Measurements from ENCODE around the gene PLPP7. TPM values are rescaled to one million over a fixed set of nuclear protein-coding genes. Genes with fewer than 3 reads are reported as not detected.
"Not testable (repeated sequence)": the region's sequence is repeated elsewhere in the genome, so short reads cannot be mapped to it uniquely, and the experiment has no call there.

Gene PLPP7
- polyA plus RNA-seq, 2 donors: 0.47 to 0.73 TPM

DNA sequence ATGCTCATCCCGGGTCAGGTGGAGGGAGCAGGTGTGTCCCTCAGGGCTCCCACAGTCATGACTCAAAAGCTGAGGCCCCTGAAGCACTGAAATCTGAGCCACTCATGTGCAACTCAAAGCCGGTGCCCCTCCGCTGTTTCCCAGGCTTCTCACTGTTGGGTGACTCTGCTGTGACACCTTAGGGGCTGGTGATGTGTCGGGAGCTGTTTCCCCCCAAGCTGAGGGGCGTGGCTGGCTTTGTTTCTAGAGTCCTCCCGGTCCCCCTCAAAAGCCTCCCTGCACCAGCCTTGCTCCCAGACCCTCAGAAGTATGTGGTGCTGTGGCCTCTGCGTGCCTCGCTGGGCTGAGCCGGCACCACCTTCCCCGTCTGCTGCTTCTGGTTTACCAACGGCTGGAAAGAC, 39.7 kb downstream of the PLPP7 start:
- Histone ChIP-seq H3K27ac (ENCODE audit: low read depth in 2 of 2, low read length in 1 of 2) (no peak overlapping the region), H3K36me3 (ENCODE audit: control insufficient read depth in 2 of 2, insufficient read depth in 2 of 2, low read length in 1 of 2) (no peaks in the 10 kb centered on the region), H3K4me1 (ENCODE audit: control insufficient read depth in 2 of 2, insufficient read depth in 2 of 2, low read length in 1 of 2) (no peaks in the 10 kb centered on the region), H3K9me3 (ENCODE audit: control insufficient read depth in 2 of 2, insufficient read depth in 1 of 2, low read depth in 1 of 2, low read length in 1 of 2) (no peaks in the 10 kb centered on the region), H3K4me3 (ENCODE audit: low read depth in 1 of 2, low read length in 2 of 2) (no peak overlapping the region), H3K27me3 (ENCODE audit: control insufficient read depth in 1 of 2, insufficient read depth in 2 of 2, low read length in 2 of 2) (peaks cover 0 to 2% of the 10 kb centered on the region in 2 donors)
- WGBS, 2 donors: 65 to 74% methylated on average over 11 of the region's 11 CpGs

DNA sequence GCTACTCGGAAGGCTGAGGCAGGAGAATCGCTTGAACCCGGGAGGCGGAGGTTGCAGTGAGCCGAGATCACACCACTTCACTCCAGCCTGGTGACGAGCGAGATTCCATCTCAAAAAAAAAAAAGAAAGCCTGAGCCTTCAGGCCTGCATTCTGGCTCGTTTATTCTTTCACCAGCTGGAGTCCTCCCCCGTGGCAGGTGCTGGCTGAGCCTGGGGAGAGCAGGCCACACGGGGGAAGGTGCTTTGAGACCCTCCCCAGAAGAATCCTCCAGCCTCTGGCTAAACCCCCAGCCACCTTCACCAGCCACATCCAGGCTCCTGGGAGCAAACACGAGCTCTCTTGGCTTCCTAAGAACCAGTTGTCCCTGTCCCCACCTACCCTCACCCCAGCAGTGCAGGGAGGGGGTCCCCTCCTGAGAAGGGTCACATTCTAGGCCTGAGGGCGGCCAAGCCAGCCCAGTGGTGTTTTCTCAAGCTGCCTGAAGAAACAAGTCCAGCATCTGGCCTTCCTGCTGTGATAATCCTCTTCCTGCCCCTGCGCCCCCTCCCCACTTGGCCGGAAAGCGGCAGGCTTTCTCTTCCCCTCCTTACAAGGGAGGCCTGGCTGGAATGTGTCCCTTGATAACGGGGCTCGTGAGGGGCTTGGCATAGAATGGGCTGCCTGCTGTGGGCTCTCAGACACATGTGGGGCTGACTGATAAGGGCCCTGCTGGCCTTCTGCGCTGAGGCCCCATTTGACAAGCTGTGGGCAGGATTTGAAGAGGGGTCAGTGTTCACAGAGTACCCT, 41.5 kb downstream of the PLPP7 start:
- Histone ChIP-seq H3K4me1 (ENCODE audit: control insufficient read depth in 2 of 2, insufficient read depth in 2 of 2, low read length in 1 of 2) (no peaks in the 10 kb centered on the region), H3K4me3 (ENCODE audit: low read depth in 1 of 2, low read length in 2 of 2) (no peak overlapping the region), H3K9me3 (ENCODE audit: control insufficient read depth in 2 of 2, insufficient read depth in 1 of 2, low read depth in 1 of 2, low read length in 1 of 2) (no peaks in the 10 kb centered on the region), H3K36me3 (ENCODE audit: control insufficient read depth in 2 of 2, insufficient read depth in 2 of 2, low read length in 1 of 2) (no peaks in the 10 kb centered on the region), H3K27ac (ENCODE audit: low read depth in 2 of 2, low read length in 1 of 2) (no peak overlapping the region), H3K27me3 (ENCODE audit: control insufficient read depth in 1 of 2, insufficient read depth in 2 of 2, low read length in 2 of 2) (peaks cover 0 to 2% of the 10 kb centered on the region in 2 donors)
- WGBS, 2 donors: 70 to 71% methylated on average over 18 of the region's 18 CpGs

DNA sequence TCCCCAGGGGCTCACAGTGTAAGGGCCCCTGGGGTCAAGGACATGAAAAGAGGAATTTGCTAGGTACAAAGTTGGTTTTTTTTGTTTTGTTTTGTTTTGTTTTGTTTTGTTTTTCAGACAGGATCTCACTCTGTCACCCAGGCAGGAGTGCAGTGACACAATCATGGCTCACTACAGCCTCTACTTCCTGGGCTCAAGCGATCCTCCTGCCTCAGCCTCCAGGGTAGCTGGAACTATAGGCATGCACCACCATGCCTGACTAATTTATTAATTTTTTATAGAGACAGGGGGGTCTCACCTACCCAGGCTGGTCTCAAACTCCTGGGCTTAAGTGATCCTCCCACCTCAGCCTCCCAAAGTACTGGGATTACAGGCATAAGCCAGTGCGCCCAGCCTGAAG, 42.5 kb downstream of the PLPP7 start:
- H3K4me1 ChIP-seq (ENCODE audit: control insufficient read depth in 2 of 2, insufficient read depth in 2 of 2, low read length in 1 of 2); H3K27ac ChIP-seq (ENCODE audit: low read depth in 2 of 2, low read length in 1 of 2); H3K4me3 ChIP-seq (ENCODE audit: low read depth in 1 of 2, low read length in 2 of 2); H3K36me3 ChIP-seq (ENCODE audit: control insufficient read depth in 2 of 2, insufficient read depth in 2 of 2, low read length in 1 of 2); H3K9me3 ChIP-seq (ENCODE audit: control insufficient read depth in 2 of 2, insufficient read depth in 1 of 2, low read depth in 1 of 2, low read length in 1 of 2); H3K27me3 ChIP-seq (ENCODE audit: control insufficient read depth in 1 of 2, insufficient read depth in 2 of 2, low read length in 2 of 2): not testable (repeated sequence)
- WGBS, 2 donors: 95 to 99% methylated on average over 2 of the region's 2 CpGs

DNA sequence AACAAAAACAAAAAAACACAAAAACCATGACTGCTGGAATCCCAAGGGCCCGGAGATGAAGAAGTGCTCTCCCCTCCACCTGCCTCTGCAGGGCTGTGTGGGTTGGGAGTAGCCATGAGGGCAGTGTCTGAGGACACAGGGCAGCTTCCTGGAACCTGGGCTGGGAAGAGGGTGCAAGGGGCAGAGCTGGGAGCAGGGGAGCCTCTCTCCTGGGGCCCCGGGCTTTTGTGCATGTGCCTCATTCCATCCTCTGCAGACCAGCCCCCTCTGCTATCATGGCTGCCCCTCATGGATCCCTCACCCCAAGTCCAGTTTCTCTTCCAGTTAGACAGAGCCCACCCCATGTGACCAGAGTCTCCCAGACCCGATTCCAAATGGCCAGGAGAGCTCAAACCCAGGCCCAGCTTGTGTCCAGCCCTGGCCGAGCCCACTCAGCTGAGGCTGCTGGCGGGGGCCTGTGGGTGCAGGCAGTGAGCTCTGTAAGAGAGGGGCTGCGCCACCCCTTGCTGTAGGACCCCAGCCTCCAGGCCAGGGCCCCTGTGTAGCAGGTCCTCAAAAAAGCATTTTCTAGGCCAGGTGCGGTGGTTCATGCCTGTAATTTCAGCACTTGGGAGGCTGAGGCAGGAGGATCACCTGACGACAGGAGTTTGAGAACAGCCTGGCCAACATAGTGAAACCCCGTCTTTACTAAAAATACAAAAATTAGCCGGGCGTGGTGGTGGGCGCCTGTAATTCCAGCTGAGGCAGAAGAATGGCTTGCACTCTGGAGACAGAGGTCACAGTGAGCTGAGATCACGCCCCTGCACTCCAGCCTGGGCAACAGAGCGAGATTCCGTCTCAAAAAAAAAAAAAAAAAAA, 44.5 kb downstream of the PLPP7 start:
- Histone ChIP-seq H3K27ac (ENCODE audit: low read depth in 2 of 2, low read length in 1 of 2) (no peak overlapping the region), H3K27me3 (ENCODE audit: control insufficient read depth in 1 of 2, insufficient read depth in 2 of 2, low read length in 2 of 2) (peaks cover 0 to 2% of the 10 kb centered on the region in 2 donors), H3K4me1 (ENCODE audit: control insufficient read depth in 2 of 2, insufficient read depth in 2 of 2, low read length in 1 of 2) (no peaks in the 10 kb centered on the region), H3K4me3 (ENCODE audit: low read depth in 1 of 2, low read length in 2 of 2) (no peak overlapping the region), H3K9me3 (ENCODE audit: control insufficient read depth in 2 of 2, insufficient read depth in 1 of 2, low read depth in 1 of 2, low read length in 1 of 2) (no peaks in the 10 kb centered on the region), H3K36me3 (ENCODE audit: control insufficient read depth in 2 of 2, insufficient read depth in 2 of 2, low read length in 1 of 2) (no peaks in the 10 kb centered on the region)
- 86 to 89% methylated on average over 14 to 15 of the region's 15 CpGs for WGBS, 2 donors

DNA sequence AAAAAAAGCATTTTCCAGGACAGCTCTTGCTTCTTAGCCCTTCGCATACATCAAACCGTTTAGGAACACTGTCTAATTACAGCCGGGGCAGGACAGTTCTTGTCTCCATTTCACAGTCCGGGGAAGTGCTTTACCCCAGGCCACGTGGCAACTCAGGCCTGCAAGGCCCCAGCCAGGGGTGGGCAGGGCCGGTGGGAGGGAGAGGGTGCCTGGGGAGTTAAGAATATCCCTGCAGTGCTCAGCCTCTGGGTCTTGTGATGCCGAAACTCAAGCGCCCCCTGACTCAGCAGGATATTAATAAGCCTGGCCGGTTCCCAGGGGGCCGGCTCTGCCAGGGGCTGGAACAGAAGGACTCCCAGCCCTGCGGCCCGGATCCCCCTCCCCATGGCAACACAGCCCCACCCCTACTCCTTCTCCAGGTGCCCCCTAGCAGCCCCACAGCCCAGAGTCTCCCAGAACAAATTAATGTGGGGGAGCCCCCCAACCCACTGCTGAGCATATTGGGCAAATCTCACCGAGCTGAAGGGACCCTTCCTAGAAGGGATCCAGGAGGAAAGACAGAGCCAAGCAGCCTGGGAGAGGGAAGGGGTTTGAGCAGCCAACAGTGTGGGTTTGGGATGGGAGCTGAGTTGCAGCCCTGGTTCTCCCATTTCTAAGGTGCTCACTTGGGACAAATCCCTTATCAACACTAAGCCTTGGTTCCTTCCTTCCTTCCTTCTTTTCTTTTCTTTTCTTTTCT, 45.3 kb downstream of the PLPP7 start:
- Histone ChIP-seq H3K27ac (ENCODE audit: low read depth in 2 of 2, low read length in 1 of 2) (no peak overlapping the region), H3K4me3 (ENCODE audit: low read depth in 1 of 2, low read length in 2 of 2) (no peak overlapping the region), H3K27me3 (ENCODE audit: control insufficient read depth in 1 of 2, insufficient read depth in 2 of 2, low read length in 2 of 2) (peaks cover 0 to 2% of the 10 kb centered on the region in 2 donors), H3K36me3 (ENCODE audit: control insufficient read depth in 2 of 2, insufficient read depth in 2 of 2, low read length in 1 of 2) (no peaks in the 10 kb centered on the region), H3K9me3 (ENCODE audit: control insufficient read depth in 2 of 2, insufficient read depth in 1 of 2, low read depth in 1 of 2, low read length in 1 of 2) (no peaks in the 10 kb centered on the region), H3K4me1 (ENCODE audit: control insufficient read depth in 2 of 2, insufficient read depth in 2 of 2, low read length in 1 of 2) (no peaks in the 10 kb centered on the region)
- 43 to 49% methylated on average over 13 of the region's 13 CpGs for WGBS, 2 donors

DNA sequence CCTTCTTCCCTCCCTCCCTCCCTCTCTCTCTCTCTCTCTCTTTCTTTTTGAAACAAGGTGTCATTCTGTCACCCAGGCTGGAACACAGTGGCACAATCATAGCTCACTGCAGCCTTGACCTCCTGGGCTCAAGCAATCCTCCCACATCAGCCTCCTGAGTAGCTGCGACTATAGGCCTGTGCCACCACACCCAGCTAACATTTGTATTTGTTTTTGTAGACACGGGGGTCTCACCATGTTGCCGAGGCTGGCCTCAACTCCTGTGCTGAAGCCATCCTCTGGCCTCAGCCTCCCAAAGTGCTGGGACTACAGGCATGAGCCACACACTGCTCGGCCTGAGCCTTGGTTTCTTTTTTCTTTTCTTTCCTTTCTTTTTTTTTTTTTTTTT, 45.8 kb downstream of the PLPP7 start:
- no peaks in the 10 kb centered on the region for H3K9me3 ChIP-seq (ENCODE audit: control insufficient read depth in 2 of 2, insufficient read depth in 1 of 2, low read depth in 1 of 2, low read length in 1 of 2)
- no peak overlapping the region for H3K27ac ChIP-seq (ENCODE audit: low read depth in 2 of 2, low read length in 1 of 2)
- H3K4me3 ChIP-seq (ENCODE audit: low read depth in 1 of 2, low read length in 2 of 2): no peak overlapping the region
- H3K36me3 ChIP-seq (ENCODE audit: control insufficient read depth in 2 of 2, insufficient read depth in 2 of 2, low read length in 1 of 2): no peaks in the 10 kb centered on the region
- peaks cover 0 to 2% of the 10 kb centered on the region in 2 donors for H3K27me3 ChIP-seq (ENCODE audit: control insufficient read depth in 1 of 2, insufficient read depth in 2 of 2, low read length in 2 of 2)
- H3K4me1 ChIP-seq (ENCODE audit: control insufficient read depth in 2 of 2, insufficient read depth in 2 of 2, low read length in 1 of 2): no peaks in the 10 kb centered on the region
- 67 to 71% methylated on average over 4 of the region's 4 CpGs for WGBS, 2 donors

DNA sequence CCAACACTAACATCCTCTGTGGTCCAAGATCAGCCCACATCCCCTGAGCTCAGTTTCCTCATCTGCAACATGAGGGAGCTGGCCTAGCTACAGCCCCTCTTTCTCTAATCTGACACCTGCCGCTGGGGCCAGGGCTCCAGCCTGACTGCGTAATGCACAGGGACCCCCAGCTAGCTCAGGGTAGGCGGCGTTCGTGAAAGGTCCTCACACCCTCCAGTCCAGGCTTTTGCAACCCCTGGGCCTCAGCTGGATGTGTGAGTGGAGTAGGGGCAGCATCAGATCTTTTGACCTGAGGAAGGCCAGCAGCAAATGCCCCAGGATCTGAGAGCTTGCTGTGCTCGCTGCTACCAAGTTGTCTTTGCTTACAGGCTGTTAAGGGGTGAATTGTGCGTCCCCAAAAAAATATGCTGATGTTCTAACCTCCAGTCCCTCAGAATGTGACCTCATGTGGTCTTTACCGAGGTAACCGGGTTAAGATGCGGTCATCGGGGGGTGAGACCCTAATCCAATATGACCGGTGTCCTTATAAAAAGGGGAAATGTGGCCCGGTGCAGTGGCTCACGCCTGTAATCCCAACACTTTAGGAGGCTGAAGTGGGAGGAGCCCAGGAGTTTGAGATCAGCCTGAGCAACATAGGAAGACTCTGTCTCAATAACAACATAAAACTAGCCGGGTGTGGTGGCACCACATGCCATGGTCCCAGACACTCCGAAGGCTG, 47.8 kb downstream of the PLPP7 start:
- Histone ChIP-seq H3K9me3 (ENCODE audit: control insufficient read depth in 2 of 2, insufficient read depth in 1 of 2, low read depth in 1 of 2, low read length in 1 of 2) (no peaks in the 10 kb centered on the region), H3K36me3 (ENCODE audit: control insufficient read depth in 2 of 2, insufficient read depth in 2 of 2, low read length in 1 of 2) (no peaks in the 10 kb centered on the region), H3K27ac (ENCODE audit: low read depth in 2 of 2, low read length in 1 of 2) (no peak overlapping the region), H3K4me3 (ENCODE audit: low read depth in 1 of 2, low read length in 2 of 2) (no peak overlapping the region), H3K4me1 (ENCODE audit: control insufficient read depth in 2 of 2, insufficient read depth in 2 of 2, low read length in 1 of 2) (no peaks in the 10 kb centered on the region), H3K27me3 (ENCODE audit: control insufficient read depth in 1 of 2, insufficient read depth in 2 of 2, low read length in 2 of 2) (peaks cover 0 to 2% of the 10 kb centered on the region in 2 donors)
- 84 to 86% methylated on average over 16 of the region's 16 CpGs for WGBS, 2 donors

DNA sequence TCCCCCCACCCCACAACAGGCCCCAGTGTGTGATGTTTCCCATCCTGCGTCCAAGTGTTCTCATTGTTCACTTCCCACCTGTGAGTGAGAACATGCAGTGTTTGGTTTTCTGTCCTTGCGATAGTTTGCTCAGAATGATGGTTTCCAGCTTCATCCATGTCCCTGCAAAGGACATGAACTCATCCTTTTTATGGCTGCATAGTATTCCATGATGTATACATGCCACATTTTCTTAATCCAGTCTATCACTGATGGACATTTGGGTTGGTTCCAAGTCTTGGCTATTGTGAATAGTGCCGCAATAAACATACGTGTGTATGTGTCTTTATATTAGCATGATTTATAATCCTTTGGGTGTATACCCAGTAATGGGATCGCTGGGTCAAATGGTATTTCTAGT, 49.7 kb downstream of the PLPP7 start:
- H3K27ac ChIP-seq (ENCODE audit: low read depth in 2 of 2, low read length in 1 of 2); H3K36me3 ChIP-seq (ENCODE audit: control insufficient read depth in 2 of 2, insufficient read depth in 2 of 2, low read length in 1 of 2); H3K27me3 ChIP-seq (ENCODE audit: control insufficient read depth in 1 of 2, insufficient read depth in 2 of 2, low read length in 2 of 2); H3K9me3 ChIP-seq (ENCODE audit: control insufficient read depth in 2 of 2, insufficient read depth in 1 of 2, low read depth in 1 of 2, low read length in 1 of 2); H3K4me3 ChIP-seq (ENCODE audit: low read depth in 1 of 2, low read length in 2 of 2); H3K4me1 ChIP-seq (ENCODE audit: control insufficient read depth in 2 of 2, insufficient read depth in 2 of 2, low read length in 1 of 2): not testable (repeated sequence)
- 83 to 85% methylated on average over 4 to 5 of the region's 5 CpGs for WGBS, 2 donors

DNA sequence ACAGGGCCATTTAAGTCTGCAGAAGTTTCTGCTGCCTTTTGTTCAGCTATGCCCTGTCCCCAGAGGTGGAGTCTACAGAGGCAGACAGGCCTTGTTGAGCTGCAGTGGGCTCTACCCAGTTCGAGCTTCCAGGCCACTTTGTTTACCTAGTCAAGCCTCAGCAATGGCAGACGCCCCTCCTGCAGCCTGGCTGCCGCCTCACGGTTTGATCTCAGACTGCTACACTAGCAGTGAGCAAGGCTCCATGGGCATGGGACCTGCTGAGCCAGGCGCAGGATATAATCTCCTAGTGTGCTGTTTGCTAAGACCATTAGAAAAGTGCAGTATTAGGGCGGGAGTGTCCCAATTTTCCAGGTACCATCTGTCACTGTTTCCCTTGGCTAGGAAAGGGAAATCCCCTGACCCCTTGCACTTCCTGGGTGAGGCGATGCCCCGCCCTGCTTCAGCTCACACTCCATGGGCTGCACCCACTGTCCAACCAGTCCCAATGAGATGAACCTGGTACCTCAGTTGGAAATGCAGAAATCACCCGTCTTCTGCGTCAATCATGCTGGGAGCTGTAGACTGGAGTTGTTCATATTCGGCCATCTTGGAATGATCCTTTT, 55.5 kb downstream of the PLPP7 start:
- H3K4me3 ChIP-seq (ENCODE audit: low read depth in 1 of 2, low read length in 2 of 2); H3K27ac ChIP-seq (ENCODE audit: low read depth in 2 of 2, low read length in 1 of 2); H3K9me3 ChIP-seq (ENCODE audit: control insufficient read depth in 2 of 2, insufficient read depth in 1 of 2, low read depth in 1 of 2, low read length in 1 of 2); H3K27me3 ChIP-seq (ENCODE audit: control insufficient read depth in 1 of 2, insufficient read depth in 2 of 2, low read length in 2 of 2); H3K36me3 ChIP-seq (ENCODE audit: control insufficient read depth in 2 of 2, insufficient read depth in 2 of 2, low read length in 1 of 2); H3K4me1 ChIP-seq (ENCODE audit: control insufficient read depth in 2 of 2, insufficient read depth in 2 of 2, low read length in 1 of 2): not testable (repeated sequence)
- WGBS, 2 donors: 80 to 89% methylated on average over 11 of the region's 11 CpGs
